GM23338 (cell line): ENCODE results near the gene PSPC1. TPM values are rescaled to one million over a fixed set of nuclear protein-coding genes. Genes with fewer than 3 reads are reported as not detected.

Source experiments
- ATAC-seq: fragments of 200-7000 bp; cut with Tn5 transposase; 3 replicates; pipeline ENCODE4 v1.9.1; 2020
- DNase-seq: peaks from one replicate; pipeline ENCODE4 v3.0.0-alpha.2; 2015; ENCODE audit warnings: low spot score
- H2AFZ ChIP-seq: fragments of 200-600 bp; sonication (generic); 2 replicates; pipeline ENCODE4 v1.8.0; 2016; ENCODE audit warnings: antibody characterized with exemption, mild to moderate bottlenecking, moderate library complexity
- H3F3A ChIP-seq: fragments of 200-600 bp; sonication (generic); replicated peaks from 2 replicates; pipeline ENCODE4 v1.8.0; 2017; ENCODE audit warnings: antibody characterized with exemption, mixed run types, low read depth
- H3K27ac ChIP-seq: fragments of 200-600 bp; sonication (generic); 2 replicates; pipeline ENCODE4 v1.6.1; 2016; ENCODE audit warnings: low read depth
- H3K27me3 ChIP-seq: fragments of 200-600 bp; sonication (generic); 2 replicates; pipeline ENCODE4 v1.8.0; 2016; ENCODE audit warnings: mild to moderate bottlenecking, mixed run types, moderate library complexity; ENCODE audit not compliant: insufficient read depth
- H3K36me3 ChIP-seq: fragments of 200-600 bp; sonication (generic); 2 replicates; pipeline ENCODE4 v1.8.0; 2016; ENCODE audit warnings: mild to moderate bottlenecking; ENCODE audit not compliant: insufficient read depth
- H3K4me1 ChIP-seq: fragments of 200-600 bp; sonication (generic); 2 replicates; pipeline ENCODE4 v1.8.0; 2016; ENCODE audit warnings: mild to moderate bottlenecking, moderate library complexity; ENCODE audit not compliant: insufficient read depth
- H3K4me2 ChIP-seq: fragments of 200-600 bp; sonication (generic); 2 replicates; pipeline ENCODE4 v1.7.1; 2017; ENCODE audit warnings: mixed run types
- H3K4me3 ChIP-seq: fragments of 200-600 bp; sonication (generic); 2 replicates; pipeline ENCODE4 v1.6.1; 2016; ENCODE audit warnings: mixed run types
- H3K79me2 ChIP-seq: fragments of 200-600 bp; sonication (generic); replicated peaks from 2 replicates; pipeline ENCODE4 v1.8.0; 2017; ENCODE audit warnings: mild to moderate bottlenecking; ENCODE audit not compliant: insufficient read depth
- H3K9me2 ChIP-seq: fragments of 200-600 bp; sonication (generic); 2 replicates; pipeline ENCODE4 v1.8.0; 2017; ENCODE audit not compliant: insufficient read depth
- H4K20me1 ChIP-seq: fragments of 200-600 bp; sonication (generic); replicated peaks from 2 replicates; pipeline ENCODE4 v1.8.0; 2017; ENCODE audit warnings: mild to moderate bottlenecking; ENCODE audit not compliant: insufficient read depth
- H3K27ac Mint-ChIP-seq: 2 replicates; pipeline ENCODE4 v1.8.0; 2020; ENCODE audit warnings: inconsistent platforms, mild to moderate bottlenecking, moderate library complexity, mixed read lengths
- H3K27me3 Mint-ChIP-seq: 3 replicates; pipeline ENCODE4 v1.8.0; 2022; ENCODE audit warnings: low read depth, mild to moderate bottlenecking, moderate library complexity, mixed read lengths, inconsistent platforms; ENCODE audit not compliant: insufficient read depth, poor library complexity
- H3K36me3 Mint-ChIP-seq: 3 replicates; pipeline ENCODE4 v1.8.0; 2021; ENCODE audit warnings: low read depth, mild to moderate bottlenecking, inconsistent platforms, moderate library complexity, mixed read lengths
- H3K4me1 Mint-ChIP-seq: 3 replicates; pipeline ENCODE4 v1.8.0; 2020; ENCODE audit warnings: mild to moderate bottlenecking, inconsistent platforms, mixed read lengths
- H3K4me3 Mint-ChIP-seq: 3 replicates; pipeline ENCODE4 v1.8.0; 2021; ENCODE audit warnings: moderate library complexity, mild to moderate bottlenecking, inconsistent platforms, mixed read lengths
- H3K9me3 Mint-ChIP-seq: 3 replicates; pipeline ENCODE4 v1.8.0; 2020; ENCODE audit warnings: moderate library complexity, mild to moderate bottlenecking, inconsistent platforms, mixed read lengths
- CREB1 ChIP-seq: fragments of 250-450 bp; sonication (Bioruptor Pico); IDR thresholded peaks from 2 replicates; pipeline ENCODE4 v1.5.0; 2020; ENCODE audit warnings: low read depth, mild to moderate bottlenecking, moderate library complexity
- CTCF ChIP-seq, 2 experiments: fragments of 200-600 bp in 1 of 2; sonication (generic) in 1 of 2; conservative IDR thresholded peaks; 2 replicates each; pipeline versions ENCODE4 v1.5.1 to v1.6.1; 2016 to 2017; ENCODE audit warnings: antibody characterized with exemption in 2 of 2, low read depth in 2 of 2, mild to moderate bottlenecking in 2 of 2, moderate library complexity in 1 of 2
- ETS1 ChIP-seq: IDR thresholded peaks from 2 replicates; pipeline ENCODE4 v1.6.1; 2016; ENCODE audit warnings: antibody characterized with exemption
- EZH2 ChIP-seq: fragments of 200-600 bp; sonication (generic); IDR thresholded peaks from one replicate; pipeline ENCODE4 v1.8.0; 2017; ENCODE audit warnings: antibody characterized with exemption, mild to moderate bottlenecking, low read depth; ENCODE audit not compliant: unreplicated experiment
- EZH2phosphoT487 ChIP-seq: fragments of 200-600 bp; sonication (generic); IDR thresholded peaks from one replicate; pipeline ENCODE4 v1.8.1; 2018; ENCODE audit warnings: antibody characterized with exemption; ENCODE audit not compliant: unreplicated experiment
- JUNB ChIP-seq: IDR thresholded peaks from one replicate; pipeline ENCODE4 v1.6.1; 2016; ENCODE audit warnings: antibody characterized with exemption; ENCODE audit not compliant: unreplicated experiment
- NANOG ChIP-seq: IDR thresholded peaks from 2 replicates; pipeline ENCODE4 v1.6.1; 2016; ENCODE audit warnings: antibody characterized with exemption, borderline replicate concordance
- POLR2AphosphoS5 ChIP-seq: IDR thresholded peaks from 2 replicates; pipeline ENCODE4 v1.6.1; 2016; ENCODE audit warnings: antibody characterized with exemption, low read depth
- REST ChIP-seq: IDR thresholded peaks from one replicate; pipeline ENCODE4 v1.6.1; 2018; ENCODE audit warnings: antibody characterized with exemption; ENCODE audit not compliant: unreplicated experiment
- STAT1 ChIP-seq: IDR thresholded peaks from one replicate; pipeline ENCODE4 v1.6.1; 2016; ENCODE audit warnings: antibody characterized with exemption; ENCODE audit not compliant: unreplicated experiment
- ZNF114 ChIP-seq: fragments of 250-450 bp; sonication (Bioruptor Pico); IDR thresholded peaks from 2 replicates; pipeline ENCODE4 v1.5.0; 2020; ENCODE audit warnings: mild to moderate bottlenecking, moderate library complexity
- ZNF331 ChIP-seq: fragments of 250-450 bp; sonication (Bioruptor Pico); IDR thresholded peaks from 2 replicates; pipeline ENCODE4 v1.5.0; 2020; ENCODE audit warnings: low read depth, mild to moderate bottlenecking, moderate library complexity
- ZNF462 ChIP-seq: fragments of 250-450 bp; sonication (Bioruptor Pico); IDR thresholded peaks from 2 replicates; pipeline ENCODE4 v1.5.0; 2020; ENCODE audit warnings: mild to moderate bottlenecking, moderate library complexity
- polyA plus RNA-seq: library from polyadenylated mRNA; unstranded; fragments of >200 nt; fragmentation: Nextera tagmentation; extraction: Ambion mirVana; gene quantifications from 2 replicates; pipeline ENCODE4 v1.2.1, GENCODE V29; 2016
- total RNA-seq: library from RNA; depleted of rRNA; stranded (reverse); fragments of >200 nt; shearing (Covaris generic); gene quantifications from 2 replicates; pipeline ENCODE4 v1.2.3, GENCODE V29; 2014

Gene PSPC1
- total and polyA plus RNA-seq, 2 experiments from 2014 or later: 38.2 to 80.2 TPM

GRCh38 chr13:19672990-19673389, 109.8 kb downstream of the PSPC1 start:
- no peak overlapping the region for H3K4me3 ChIP-seq
- H2AFZ ChIP-seq: no peak overlapping the region
- Mint-ChIP-seq H3K27ac (no peak overlapping the region), H3K27me3 (no peaks in the 10 kb centered on the region), H3K4me1 (peaks cover 5% of the 10 kb centered on the region), H3K4me3 (no peak overlapping the region), H3K36me3 (peaks cover 53% of the 10 kb centered on the region), H3K9me3 (no peaks in the 10 kb centered on the region)
- ATAC-seq (no peak), DNase-seq (no peak)
- no peaks in the 10 kb centered on the region for H3K27me3 ChIP-seq
- no peak overlapping the region for H3K4me2 ChIP-seq
- no peak for TF ChIP-seq ZNF462 (CRISPR knock-in tag)
- no peak for TF ChIP-seq EZH2phosphoT487
- no peak for TF ChIP-seq POLR2AphosphoS5
- no peak for TF ChIP-seq NANOG
- TF ChIP-seq CREB1 (CRISPR knock-in tag): no peak
- no peak for TF ChIP-seq EZH2
- TF ChIP-seq ZNF331 (CRISPR knock-in tag): no peak
- no peak for TF ChIP-seq STAT1
- TF ChIP-seq CTCF (conservative IDR thresholded peaks at IDR 0.05; ENCODE audit: low read depth in 2 of 2): no peak
- no peak for TF ChIP-seq REST
- TF ChIP-seq JUNB: no peak
- TF ChIP-seq ETS1: no peak
- no peak for TF ChIP-seq ZNF114 (CRISPR knock-in tag)
- H3K9me2 ChIP-seq: no peaks in the 10 kb centered on the region
- 0 out of 2 replicates have a peak overlapping the region, but pooled peaks have one; percentile 74 for H3K27ac ChIP-seq
- peaks cover 45% of the 10 kb centered on the region for H3K36me3 ChIP-seq
- H4K20me1 ChIP-seq: peaks cover 13% of the 10 kb centered on the region; the same call in 1 of the 2 replicates
- H3F3A ChIP-seq: peaks cover 14% of the 10 kb centered on the region; the same call in 1 of the 2 replicates
- H3K79me2 ChIP-seq: no peaks in the 10 kb centered on the region
- no peaks in the 10 kb centered on the region for H3K4me1 ChIP-seq
